Esophagus squamous epithelium (tissue), 5 donors: Measurements from ENCODE around the gene TM7SF2. TPM values are rescaled to one million over a fixed set of nuclear protein-coding genes. Genes with fewer than 3 reads are reported as not detected.

Experiments used
- DNase-seq: peaks from one replicate; lab custom pipeline; 2025; lab: John Stamatoyannopoulos, UW
- H3K27ac ChIP-seq, 4 donors: fragments of 200-600 bp; sonication (generic); one replicate each; pipeline ENCODE4 v1.5.1; 2016 to 2019; ENCODE audit warnings: mild to moderate bottlenecking in 1 of 4
- H3K27me3 ChIP-seq, 4 donors: fragments of 200-600 bp; sonication (generic); 1 replicate in 3 of 4; 2 replicates in 1 of 4; pipeline versions ENCODE4 v1.5.1 to v1.6.0; 2017 to 2021; ENCODE audit warnings: antibody characterized with exemption in 1 of 4
- H3K36me3 ChIP-seq, 3 donors: fragments of 200-600 bp; sonication (generic); one replicate each; pipeline ENCODE4 v1.5.1; 2016 to 2019
- H3K4me1 ChIP-seq, 3 donors: fragments of 200-600 bp; sonication (generic); one replicate each; pipeline ENCODE4 v1.5.1; 2017 to 2019
- H3K4me3 ChIP-seq, 4 donors: fragments of 200-600 bp; sonication (generic); 1 replicate in 3 of 4; 2 replicates in 1 of 4; pipeline ENCODE4 v1.5.1; 2016 to 2019; ENCODE audit warnings: mild to moderate bottlenecking in 2 of 4, moderate library complexity in 1 of 4
- H3K9me3 ChIP-seq, 3 donors: fragments of 200-600 bp; sonication (generic); one replicate each; pipeline ENCODE4 v1.5.1; 2016 to 2019
- CTCF ChIP-seq, 6 experiments: fragments of 450-650 bp in 4 of 6; fragments of 200-600 bp in 2 of 6; sonication (generic) in 2 of 6; IDR thresholded peaks; one replicate each; pipeline ENCODE4 v1.5.1; 2016 to 2019; ENCODE audit warnings: antibody characterized with exemption in 6 of 6, mild to moderate bottlenecking in 4 of 6, moderate library complexity in 4 of 6
- POLR2A ChIP-seq, 4 donors: fragments of 450-650 bp; IDR thresholded peaks; one replicate each; pipeline ENCODE4 v1.6.1; 2017; ENCODE audit warnings: antibody characterized with exemption in 4 of 4, mild to moderate bottlenecking in 4 of 4, moderate library complexity in 3 of 4
- WGBS, 2 donors: methylation state at CpG; one replicate each; pipeline ENCODE4 v1.1.5; 2018; 5-methylcytosine and 5-hydroxymethylcytosine counted together
- intact Hi-C: fragments of 100-400 bp; cut with DNase I; formaldehyde crosslinking; loops from one replicate; pipeline ENCODE4 v1.15.0; 2022
- total RNA-seq, 4 donors: library from RNA; depleted of rRNA; stranded (reverse); fragments of >200 nt; gene quantifications; one replicate each; pipeline ENCODE4 v1.1.0, GENCODE V29; 2016
- donor health status: DM: yes; HTN: yes; CAD: no.

Gene TM7SF2
- total RNA-seq, 4 donors from 2014 or later: 36.4 to 96.5 (median 74.7) TPM

DNA sequence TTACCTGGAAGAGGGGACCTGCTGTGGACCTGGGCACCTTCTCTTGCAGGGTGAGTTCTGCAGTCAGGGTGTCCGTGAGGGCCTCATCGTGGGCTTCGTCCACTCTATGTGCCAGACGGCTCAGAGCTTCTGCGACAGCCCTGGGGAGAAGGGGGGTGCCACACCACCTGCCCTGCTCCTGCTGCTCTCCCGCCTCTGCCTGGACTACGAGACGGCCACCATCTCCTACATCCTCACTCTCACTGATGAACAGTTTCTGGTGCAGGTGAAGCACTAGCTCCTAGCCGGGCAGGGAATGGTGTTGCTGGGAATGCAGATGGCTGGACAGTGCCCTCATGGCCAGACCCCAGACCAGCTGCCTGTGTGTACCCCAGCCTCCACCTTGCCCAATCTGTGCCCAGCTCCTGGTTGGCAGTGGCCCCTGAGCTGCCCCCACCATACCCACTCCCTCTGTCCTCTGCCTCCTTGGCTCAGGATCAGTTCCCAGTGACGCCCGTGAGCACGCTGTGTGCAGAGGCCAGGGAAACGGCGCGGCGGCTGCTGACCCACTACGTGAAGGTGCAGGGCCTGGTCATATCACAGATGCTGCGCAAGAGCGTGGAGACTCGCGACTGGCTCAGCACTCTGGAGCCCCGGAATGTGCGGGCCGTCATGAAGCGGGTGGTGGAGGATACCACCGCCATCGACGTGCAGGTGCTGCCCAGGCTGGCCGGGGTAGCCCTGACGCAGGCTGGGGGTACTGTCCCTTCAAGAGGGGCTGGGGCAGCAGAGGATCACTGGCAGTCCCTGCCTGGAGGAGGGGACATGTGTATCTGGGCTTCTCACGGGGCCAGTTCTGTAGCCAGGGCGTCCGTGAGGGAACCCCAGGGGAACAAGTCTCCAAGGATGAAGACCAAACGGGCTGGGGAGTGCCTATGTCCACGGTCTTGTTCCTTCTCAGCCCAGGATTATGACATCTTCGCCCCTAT lies 2.2 kb upstream of the TM7SF2 start:
- Histone ChIP-seq H3K4me1 (peaks cover 41 to 69% (median 44%) of the 10 kb centered on the region in 3 donors), H3K4me3 (no peak overlapping the region), H3K27me3 (no peaks in the 10 kb centered on the region), H3K36me3 (peaks cover 13 to 45% (median 22%) of the 10 kb centered on the region in 3 donors), H3K9me3 (no peaks in the 10 kb centered on the region), H3K27ac (peak overlapping the region; percentile 8 to 85 (median 28))
- TF ChIP-seq POLR2A (IDR thresholded peaks at IDR 0.05) (no peak), CTCF (IDR thresholded peaks at IDR 0.05) (no peak)
- DNase-seq: no peak
- WGBS, 2 donors: 66 to 88% methylated on average over 8 to 24 of the region's 36 CpGs
- intact Hi-C loops: no loop called here

DNA sequence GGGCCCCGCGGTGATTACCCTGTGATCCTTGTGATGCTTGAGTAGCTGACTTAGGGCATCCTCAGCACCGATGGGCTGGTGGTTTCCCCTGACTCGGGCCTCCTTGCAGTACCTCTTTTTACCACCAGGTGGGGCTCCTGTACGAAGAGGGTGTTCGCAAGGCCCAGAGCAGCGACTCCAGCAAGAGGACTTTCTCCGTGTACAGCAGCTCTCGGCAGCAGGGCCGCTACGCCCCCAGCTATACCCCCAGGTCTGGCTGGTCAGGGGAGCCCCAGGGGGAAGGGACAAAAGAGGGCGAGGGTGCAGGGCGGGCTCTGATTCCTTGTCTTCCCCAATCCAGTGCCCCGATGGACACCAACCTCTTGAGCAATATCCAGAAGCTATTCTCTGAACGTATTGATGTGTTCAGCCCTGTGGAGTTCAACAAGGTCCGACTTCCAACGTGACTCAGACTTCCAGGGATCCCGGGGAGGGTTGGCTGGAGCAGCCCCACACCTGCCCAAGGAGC lies 1.3 kb upstream of the TM7SF2 start:
- WGBS, 2 donors: 3 to 5% methylated on average over 6 to 11 of the region's 18 CpGs
- intact Hi-C loops: no loop called here
- no peaks in the 10 kb centered on the region for H3K27me3 ChIP-seq

DNA sequence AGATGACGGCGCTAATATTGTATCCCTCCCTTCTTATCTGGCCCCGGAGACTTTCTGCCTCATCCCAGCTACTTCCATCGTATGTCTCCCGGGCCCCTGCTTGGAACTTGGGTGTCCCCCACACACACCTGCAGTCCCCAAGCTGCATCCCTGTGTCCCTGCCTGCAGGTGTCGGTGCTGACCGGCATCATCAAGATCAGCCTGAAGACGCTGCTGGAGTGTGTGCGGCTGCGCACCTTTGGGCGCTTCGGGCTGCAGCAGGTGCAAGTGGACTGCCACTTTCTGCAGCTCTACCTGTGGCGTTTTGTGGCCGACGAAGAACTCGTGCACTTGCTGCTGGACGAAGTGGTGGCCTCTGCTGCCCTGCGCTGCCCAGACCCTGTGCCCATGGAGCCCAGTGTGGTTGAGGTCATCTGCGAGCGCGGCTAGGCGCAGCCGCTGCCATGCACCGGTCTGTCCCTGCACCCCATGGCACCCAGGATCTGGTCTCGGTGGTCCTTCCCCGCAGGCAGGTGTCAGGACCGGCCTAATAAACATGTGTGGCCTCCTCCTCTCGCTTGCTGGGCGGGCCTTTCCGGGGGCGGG lies 421 bp upstream of the TM7SF2 start:
- peak overlapping the region in 3 of 4 donors; percentile 58 to 70 (median 61) for H3K4me3 ChIP-seq

More for the DNA sequence above, 1.3 kb upstream of the TM7SF2 start:
- TF ChIP-seq POLR2A (IDR thresholded peaks at IDR 0.05) (no peak), CTCF (IDR thresholded peaks at IDR 0.05) (peak; percentile 99 to 100 (median 99))
- H3K36me3 ChIP-seq: peaks cover 13 to 45% (median 22%) of the 10 kb centered on the region in 3 donors
- H3K9me3 ChIP-seq: no peaks in the 10 kb centered on the region
- peak; percentile 61 for DNase-seq
- H3K4me1 ChIP-seq: peaks cover 41 to 69% (median 44%) of the 10 kb centered on the region in 3 donors
- H3K27ac ChIP-seq: peak overlapping the region; percentile 41 to 85 (median 76)
- peak overlapping the region in 1 of 4 donors; percentile 15 for H3K4me3 ChIP-seq

DNA sequence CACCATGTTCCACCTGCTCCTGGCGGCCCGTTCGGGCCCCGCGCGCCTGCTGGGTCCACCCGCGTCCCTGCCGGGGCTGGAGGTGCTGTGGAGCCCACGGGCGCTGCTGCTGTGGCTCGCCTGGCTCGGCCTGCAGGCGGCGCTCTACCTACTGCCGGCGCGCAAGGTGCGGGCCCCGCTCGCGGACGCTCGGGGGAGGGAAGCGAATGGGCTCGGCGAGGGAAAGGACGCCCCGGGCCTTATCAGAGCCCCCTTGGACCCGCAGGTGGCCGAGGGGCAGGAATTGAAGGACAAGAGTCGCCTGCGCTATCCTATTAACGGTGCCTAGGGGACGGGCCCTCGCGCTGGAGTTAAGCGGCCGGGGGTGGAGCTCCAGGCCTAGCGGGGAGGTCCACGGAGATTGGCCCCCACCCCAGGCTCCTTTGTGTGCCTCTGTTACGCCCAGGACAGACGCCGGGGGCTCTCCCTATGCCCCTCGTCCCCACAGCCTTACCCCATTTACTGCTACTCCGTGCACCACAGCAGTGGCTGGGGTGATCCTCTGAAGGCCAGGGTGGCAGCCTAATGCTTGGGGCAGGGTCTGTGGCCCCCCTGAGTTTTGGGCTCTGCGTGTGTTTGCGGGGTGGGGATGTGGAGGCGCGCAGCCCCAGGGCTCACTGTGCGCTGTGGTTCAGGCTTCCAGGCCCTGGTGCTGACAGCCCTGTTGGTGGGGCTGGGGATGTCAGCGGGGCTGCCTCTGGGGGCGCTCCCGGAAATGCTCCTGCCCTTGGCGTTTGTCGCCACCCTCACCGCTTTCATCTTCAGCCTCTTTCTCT lies 1.1 kb downstream of the TM7SF2 start:
- no peaks in the 10 kb centered on the region for H3K27me3 ChIP-seq
- H3K36me3 ChIP-seq: peaks cover 7 to 35% (median 18%) of the 10 kb centered on the region in 3 donors
- peak overlapping the region; percentile 54 to 85 (median 74) for H3K27ac ChIP-seq
- DNase-seq: no peak
- peaks cover 54 to 84% (median 58%) of the 10 kb centered on the region in 3 donors for H3K4me1 ChIP-seq
- TF ChIP-seq POLR2A (IDR thresholded peaks at IDR 0.05) (no peak), CTCF (IDR thresholded peaks at IDR 0.05) (peak; percentile 81 to 98 (median 92))
- intact Hi-C loops: no loop called here
- no peaks in the 10 kb centered on the region for H3K9me3 ChIP-seq
- WGBS, 2 donors: 5% methylated on average over 4 of the region's 57 CpGs; no CpG with 5 or more reads in 1 of the 2 donors
- H3K4me3 ChIP-seq: peak overlapping the region; percentile 49 to 70 (median 60)

More for the DNA sequence above, 421 bp upstream of the TM7SF2 start:
- DNase-seq: no peak
- H3K9me3 ChIP-seq: no peaks in the 10 kb centered on the region
- no peaks in the 10 kb centered on the region for H3K27me3 ChIP-seq
- peaks cover 13 to 44% (median 22%) of the 10 kb centered on the region in 3 donors for H3K36me3 ChIP-seq
- peak overlapping the region; percentile 41 to 85 (median 76) for H3K27ac ChIP-seq
- intact Hi-C loops: no loop called here
- H3K4me1 ChIP-seq: peaks cover 45 to 77% (median 51%) of the 10 kb centered on the region in 3 donors
- 88 to 92% methylated on average over 4 to 8 of the region's 31 CpGs for WGBS, 2 donors
- TF ChIP-seq POLR2A (IDR thresholded peaks at IDR 0.05) (no peak), CTCF (IDR thresholded peaks at IDR 0.05) (no peak)
